ENCODE results near the gene CHAC2. TPM values are rescaled to one million over a fixed set of nuclear protein-coding genes. Genes with fewer than 3 reads are reported as not detected.

The CHAC2 gene
- total RNA-seq, 1 donor from 2014 or later: 3.6 TPM

- Histone ChIP-seq H3K4me1 (ENCODE audit: insufficient read depth, low read length) (peaks cover 19% of the 10 kb centered on the region), H3K9me3 (ENCODE audit: insufficient read depth, low read depth, low read length) (no peaks in the 10 kb centered on the region), H3K27ac (ENCODE audit: low read depth, low read length) (peak overlapping the region; percentile 94), H3K27me3 (ENCODE audit: insufficient read depth, low read length) (no peaks in the 10 kb centered on the region), H2AFZ (ENCODE audit: low read depth, low read length) (peak overlapping the region; percentile 94), H3K36me3 (ENCODE audit: insufficient read depth, low read length) (no peaks in the 10 kb centered on the region), H3K4me3 (ENCODE audit: insufficient read depth, low read depth, low read length) (peak overlapping the region; percentile 99), H3K9ac (ENCODE audit: low read length) (peak overlapping the region; percentile 98), H3K4me2 (ENCODE audit: low read length) (peak overlapping the region; percentile 90), H4K20me1 (ENCODE audit: insufficient read depth, low read length) (peaks cover 41% of the 10 kb centered on the region), H3K79me2 (ENCODE audit: insufficient read depth, low read length) (peaks cover 100% of the 10 kb centered on the region)
- FAIRE-seq: no peak
- Mint-ChIP-seq H3K36me3 (ENCODE audit: low read depth, unreplicated experiment) (peaks cover 2% of the 10 kb centered on the region), H3K27ac (ENCODE audit: unreplicated experiment) (peak overlapping the region; percentile 47), H3K27me3 (ENCODE audit: low read depth, unreplicated experiment) (no peaks in the 10 kb centered on the region), H3K9me3 (ENCODE audit: unreplicated experiment) (no peaks in the 10 kb centered on the region), H3K4me3 (ENCODE audit: unreplicated experiment) (peak overlapping the region; percentile 91), H3K4me1 (ENCODE audit: low read depth, unreplicated experiment) (peaks cover 22% of the 10 kb centered on the region)
- TF ChIP-seq, protein P1, sequence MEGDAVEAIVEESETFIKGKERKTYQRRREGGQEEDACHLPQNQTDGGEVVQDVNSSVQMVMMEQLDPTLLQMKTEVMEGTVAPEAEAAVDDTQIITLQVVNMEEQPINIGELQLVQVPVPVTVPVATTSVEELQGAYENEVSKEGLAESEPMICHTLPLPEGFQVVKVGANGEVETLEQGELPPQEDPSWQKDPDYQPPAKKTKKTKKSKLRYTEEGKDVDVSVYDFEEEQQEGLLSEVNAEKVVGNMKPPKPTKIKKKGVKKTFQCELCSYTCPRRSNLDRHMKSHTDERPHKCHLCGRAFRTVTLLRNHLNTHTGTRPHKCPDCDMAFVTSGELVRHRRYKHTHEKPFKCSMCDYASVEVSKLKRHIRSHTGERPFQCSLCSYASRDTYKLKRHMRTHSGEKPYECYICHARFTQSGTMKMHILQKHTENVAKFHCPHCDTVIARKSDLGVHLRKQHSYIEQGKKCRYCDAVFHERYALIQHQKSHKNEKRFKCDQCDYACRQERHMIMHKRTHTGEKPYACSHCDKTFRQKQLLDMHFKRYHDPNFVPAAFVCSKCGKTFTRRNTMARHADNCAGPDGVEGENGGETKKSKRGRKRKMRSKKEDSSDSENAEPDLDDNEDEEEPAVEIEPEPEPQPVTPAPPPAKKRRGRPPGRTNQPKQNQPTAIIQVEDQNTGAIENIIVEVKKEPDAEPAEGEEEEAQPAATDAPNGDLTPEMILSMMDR (IDR thresholded peaks at IDR 0.05; ENCODE audit: insufficient read depth, low read depth, low read length): no peak
- no peak for TF ChIP-seq EZH2 (IDR thresholded peaks at IDR 0.05; ENCODE audit: insufficient read depth, low read length)
- peak; percentile 44 for DNase-seq (ENCODE audit: low read depth)
These were observed 20.1 kb downstream of the CHAC2 start for GRCh38 chr2:53787614-53788289.

- Histone ChIP-seq H3K9ac (ENCODE audit: low read length) (no peak overlapping the region), H3K27me3 (ENCODE audit: insufficient read depth, low read length) (no peaks in the 10 kb centered on the region), H2AFZ (ENCODE audit: low read depth, low read length) (no peak overlapping the region), H3K9me3 (ENCODE audit: insufficient read depth, low read depth, low read length) (no peaks in the 10 kb centered on the region), H3K4me2 (ENCODE audit: low read length) (no peak overlapping the region), H3K36me3 (ENCODE audit: insufficient read depth, low read length) (peaks cover 20% of the 10 kb centered on the region), H3K4me1 (ENCODE audit: insufficient read depth, low read length) (peaks cover 2% of the 10 kb centered on the region), H3K4me3 (ENCODE audit: insufficient read depth, low read depth, low read length) (no peak overlapping the region), H4K20me1 (ENCODE audit: insufficient read depth, low read length) (peaks cover 30% of the 10 kb centered on the region), H3K79me2 (ENCODE audit: insufficient read depth, low read length) (peaks cover 60% of the 10 kb centered on the region), H3K27ac (ENCODE audit: low read depth, low read length) (no peak overlapping the region)
- Mint-ChIP-seq H3K36me3 (ENCODE audit: low read depth, unreplicated experiment) (peaks cover 2% of the 10 kb centered on the region), H3K27ac (ENCODE audit: unreplicated experiment) (no peak overlapping the region), H3K9me3 (ENCODE audit: unreplicated experiment) (no peaks in the 10 kb centered on the region), H3K27me3 (ENCODE audit: low read depth, unreplicated experiment) (no peaks in the 10 kb centered on the region), H3K4me3 (ENCODE audit: unreplicated experiment) (no peak overlapping the region), H3K4me1 (ENCODE audit: low read depth, unreplicated experiment) (peaks cover 4% of the 10 kb centered on the region)
- DNase-seq (ENCODE audit: low read depth): no peak
- no peak for FAIRE-seq
- TF ChIP-seq EZH2 (IDR thresholded peaks at IDR 0.05; ENCODE audit: insufficient read depth, low read length): no peak
- TF ChIP-seq, protein P1 (IDR thresholded peaks at IDR 0.05; ENCODE audit: insufficient read depth, low read depth, low read length): no peak
These were observed 25.7 kb downstream of the CHAC2 start for GRCh38 chr2:53793261-53793660.

DNA sequence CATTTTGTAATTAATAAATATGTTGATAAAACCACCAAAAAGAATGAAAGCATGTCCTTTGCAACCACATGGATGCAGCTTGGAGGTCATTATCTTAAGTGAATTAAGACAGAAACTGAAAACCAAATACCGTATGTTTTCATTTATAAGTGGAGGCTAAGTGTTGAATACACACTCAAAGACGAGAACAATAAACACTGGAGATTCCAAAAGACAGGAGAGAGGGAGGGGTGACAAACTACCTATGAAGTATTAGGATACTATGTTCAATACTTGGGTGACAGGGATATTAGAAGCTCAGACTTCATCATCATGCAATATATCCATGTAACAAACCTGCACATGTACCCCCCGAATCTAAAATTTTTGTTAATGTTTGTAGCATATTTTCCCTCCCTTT is 26.2 kb downstream of the CHAC2 start:
- no peak overlapping the region for H3K4me3 ChIP-seq (ENCODE audit: insufficient read depth, low read depth, low read length)
- Mint-ChIP-seq H3K9me3 (ENCODE audit: unreplicated experiment) (no peaks in the 10 kb centered on the region), H3K4me3 (ENCODE audit: unreplicated experiment) (no peak overlapping the region), H3K27ac (ENCODE audit: unreplicated experiment) (no peak overlapping the region), H3K27me3 (ENCODE audit: low read depth, unreplicated experiment) (no peaks in the 10 kb centered on the region), H3K4me1 (ENCODE audit: low read depth, unreplicated experiment) (no peaks in the 10 kb centered on the region), H3K36me3 (ENCODE audit: low read depth, unreplicated experiment) (no peaks in the 10 kb centered on the region)
- H3K79me2 ChIP-seq (ENCODE audit: insufficient read depth, low read length): peaks cover 55% of the 10 kb centered on the region
- DNase-seq (ENCODE audit: low read depth): no peak
- no peak overlapping the region for H3K4me2 ChIP-seq (ENCODE audit: low read length)
- no peak overlapping the region for H3K9ac ChIP-seq (ENCODE audit: low read length)
- peaks cover 27% of the 10 kb centered on the region for H4K20me1 ChIP-seq (ENCODE audit: insufficient read depth, low read length)
- TF ChIP-seq, protein P1 (IDR thresholded peaks at IDR 0.05; ENCODE audit: insufficient read depth, low read depth, low read length): no peak
- TF ChIP-seq EZH2 (IDR thresholded peaks at IDR 0.05; ENCODE audit: insufficient read depth, low read length): no peak
- FAIRE-seq: no peak
- H2AFZ ChIP-seq (ENCODE audit: low read depth, low read length): no peak overlapping the region
- peaks cover 24% of the 10 kb centered on the region for H3K36me3 ChIP-seq (ENCODE audit: insufficient read depth, low read length)
- H3K27me3 ChIP-seq (ENCODE audit: insufficient read depth, low read length): no peaks in the 10 kb centered on the region
- no peaks in the 10 kb centered on the region for H3K4me1 ChIP-seq (ENCODE audit: insufficient read depth, low read length)
- H3K27ac ChIP-seq (ENCODE audit: low read depth, low read length): no peak overlapping the region
- H3K9me3 ChIP-seq (ENCODE audit: insufficient read depth, low read depth, low read length): no peaks in the 10 kb centered on the region
